NCI-H524 treated with DMSO at 0.1 percent for 48 hours (cell line): Measurements from ENCODE around the gene BCLAF3.

ENCODE experiments used
- DNase-seq: peaks from one replicate; lab custom pipeline; 2025; lab: John Stamatoyannopoulos, UW

The BCLAF3 gene

GRCh38 chrX:19966056-19966455 is 24.8 kb downstream of the BCLAF3 start:
- DNase-seq = no peak

- no peak for DNase-seq
Measured at GRCh38 chrX:19964017-19964710, 26.7 kb downstream of the BCLAF3 start.

- no peak for DNase-seq
Measured at GRCh38 chrX:19960913-19961312, 29.9 kb downstream of the BCLAF3 start.

GRCh38 chrX:19958552-19959486 is 32.0 kb downstream of the BCLAF3 start:
- DNase-seq = no peak

GRCh38 chrX:19956923-19957322 is 33.9 kb downstream of the BCLAF3 start:
- DNase-seq = no peak

- no peak for DNase-seq
Measured at GRCh38 chrX:19956306-19956705, 34.6 kb downstream of the BCLAF3 start.

- no peak for DNase-seq
Measured at GRCh38 chrX:19955306-19955705, 35.6 kb downstream of the BCLAF3 start.

- DNase-seq = no peak
Measured at GRCh38 chrX:19954335-19955096, 36.3 kb downstream of the BCLAF3 start.

- DNase-seq = no peak
Measured at GRCh38 chrX:19953145-19953544, 37.7 kb downstream of the BCLAF3 start.

- no peak for DNase-seq
Measured at GRCh38 chrX:19949340-19949739, 41.5 kb downstream of the BCLAF3 start.

GRCh38 chrX:19947612-19948011 is 43.2 kb downstream of the BCLAF3 start:
- DNase-seq = no peak
